ENCODE measurements around the gene CNOT3.
"Not testable (repeated sequence)": the region's sequence is repeated elsewhere in the genome, so short reads cannot be mapped to it uniquely, and the experiment has no call there.

CNOT3 gene

DNA sequence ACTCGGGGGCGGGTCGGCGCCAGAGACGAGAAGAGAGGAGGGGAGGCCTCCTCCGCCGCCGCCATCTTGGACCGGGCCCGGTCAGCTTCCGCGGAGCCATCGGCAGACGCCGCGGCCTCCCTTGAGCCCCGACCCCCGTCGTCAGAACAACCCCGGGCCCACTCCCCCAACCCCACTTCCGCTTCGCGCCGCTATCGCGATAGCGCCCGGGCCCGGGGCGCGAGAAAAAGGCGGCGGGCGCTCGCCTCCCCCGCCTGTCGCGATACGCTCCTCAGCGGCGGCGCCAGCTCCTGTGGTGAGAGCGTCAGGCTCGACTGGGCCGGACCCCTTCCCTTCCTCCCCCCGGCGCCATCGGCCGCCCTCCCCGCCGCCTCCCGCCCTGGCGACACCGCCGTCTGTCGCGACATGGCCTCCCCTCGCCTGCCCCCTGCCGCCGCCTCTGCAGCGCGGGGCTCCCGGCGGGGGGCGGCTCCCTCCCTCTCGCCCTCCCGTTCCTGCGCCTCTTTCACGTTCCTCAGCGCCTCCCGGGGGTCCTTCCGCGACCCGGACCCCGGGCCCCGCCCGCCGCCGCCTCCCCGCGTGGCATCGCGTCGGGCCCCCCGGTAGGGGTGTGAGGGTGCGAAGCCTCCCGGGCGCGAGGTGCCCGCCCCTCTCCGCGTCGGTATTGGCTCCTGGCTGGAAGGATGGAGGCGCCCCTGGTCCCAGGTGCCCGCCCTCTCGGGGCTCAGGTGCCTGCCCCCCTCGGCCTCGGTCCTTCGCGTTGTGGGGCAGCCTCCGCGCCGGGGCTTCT is at the start of gene CNOT3:
Gene CNOT3 (plus strand): TSS at position 64 of the 790 bp plus-strand sequence. CDS start 5,217 bp downstream, outside the sequence.
- peak; percentile 10 for DNase-seq

DNA sequence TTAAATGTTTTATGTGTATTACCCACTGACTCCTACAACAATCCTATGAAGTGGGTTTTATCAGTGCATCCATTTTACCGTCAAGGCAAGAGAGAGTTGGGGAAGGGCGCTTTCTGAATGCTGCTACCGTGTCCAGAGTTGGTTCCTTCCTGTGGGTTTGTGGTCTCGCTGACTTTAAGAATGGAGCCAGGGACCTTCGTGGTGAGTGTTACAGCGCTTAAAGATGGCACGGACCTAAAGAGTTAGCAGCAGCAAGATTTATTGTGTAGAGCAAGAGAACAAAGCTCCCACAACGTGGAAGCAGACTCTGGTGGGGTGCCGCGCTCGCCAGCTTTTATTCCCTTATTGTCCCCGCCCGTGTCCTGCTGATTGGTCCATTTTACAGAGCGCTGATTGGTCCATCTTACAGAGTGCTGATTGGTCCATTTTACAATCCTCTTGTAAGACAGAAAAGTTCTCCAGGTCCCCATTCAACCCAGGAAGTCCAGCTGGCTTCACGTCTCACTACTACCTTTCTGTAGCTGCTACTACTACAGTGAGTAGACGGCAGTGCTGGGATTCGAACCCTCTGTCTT is 43.0 kb upstream of the CNOT3 start:
- DNase-seq, result no peak

DNA sequence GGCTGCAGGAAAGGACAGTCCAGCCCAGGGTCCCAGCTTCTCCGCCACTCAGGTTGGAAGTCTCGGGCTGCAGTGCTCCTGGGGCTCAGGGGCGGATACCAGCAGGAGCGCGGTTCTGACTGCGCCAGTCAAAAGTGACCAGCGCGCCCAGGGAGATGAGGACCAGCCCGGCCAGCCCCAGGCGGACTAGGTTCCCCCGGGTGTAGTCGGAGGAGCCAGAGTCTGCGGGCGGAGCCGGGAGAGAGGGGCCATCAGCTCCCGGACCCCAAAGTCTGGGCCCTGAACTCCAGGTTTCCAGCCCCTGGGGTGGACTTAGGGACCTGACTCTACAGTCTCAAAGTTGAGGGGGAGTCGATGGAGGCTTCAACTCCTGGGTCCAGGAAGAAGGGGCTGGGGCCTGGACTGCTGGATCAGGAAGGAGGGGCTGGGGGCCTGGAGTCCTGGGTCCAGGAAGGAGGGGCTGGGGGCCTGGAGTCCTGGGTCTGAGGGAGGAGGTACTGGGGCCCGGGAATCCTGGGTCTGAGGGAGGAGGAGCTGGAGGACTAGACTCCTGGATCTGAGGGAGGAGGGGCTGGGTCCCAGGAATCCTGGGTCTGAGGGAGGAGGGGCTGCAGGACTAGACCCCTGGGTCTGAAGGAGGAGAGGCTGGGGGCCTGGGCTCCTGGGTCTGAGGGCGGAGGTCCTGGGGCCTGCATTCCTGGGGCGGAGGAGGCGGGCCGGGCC is 42.3 kb upstream of the CNOT3 start:
- DNase-seq, result no peak

DNA sequence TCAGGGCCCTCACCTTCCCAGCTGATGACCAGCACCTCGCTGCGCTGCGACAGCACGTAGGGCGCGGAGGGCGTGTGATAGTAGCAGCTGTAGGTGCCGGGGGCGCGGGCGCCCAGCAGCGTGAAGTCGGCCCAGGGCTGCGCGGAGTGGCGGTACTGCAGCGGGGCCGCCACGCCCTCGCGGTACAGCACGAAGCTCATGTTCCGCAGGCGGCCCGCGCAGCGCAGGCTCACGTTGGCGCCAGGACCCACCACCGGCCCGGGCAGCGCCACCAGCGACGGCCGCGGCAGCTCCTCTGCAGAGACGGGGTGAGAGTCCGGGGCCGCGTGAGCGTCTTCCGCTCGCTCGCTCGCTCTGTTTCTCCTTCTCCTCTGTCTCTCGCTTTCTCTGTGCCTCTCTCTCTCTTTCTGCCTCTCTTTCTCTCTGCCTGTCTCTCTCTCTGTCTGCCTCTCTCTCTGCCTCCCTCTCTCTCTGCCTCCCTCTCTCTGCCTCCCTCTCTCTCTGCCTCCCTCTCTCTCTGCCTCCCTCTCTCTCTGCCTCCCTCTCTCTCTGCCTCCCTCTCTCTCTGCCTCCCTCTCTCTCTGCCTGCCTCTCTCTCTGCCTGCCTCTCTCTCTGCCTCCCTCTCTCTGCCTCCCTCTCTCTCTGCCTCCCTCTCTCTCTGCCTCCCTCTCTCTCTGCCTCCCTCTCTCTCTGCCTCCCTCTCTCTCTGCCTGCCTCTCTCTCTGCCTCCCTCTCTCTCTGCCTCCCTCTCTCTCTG is 41.5 kb upstream of the CNOT3 start:
- DNase-seq, result peak; percentile 73

DNA sequence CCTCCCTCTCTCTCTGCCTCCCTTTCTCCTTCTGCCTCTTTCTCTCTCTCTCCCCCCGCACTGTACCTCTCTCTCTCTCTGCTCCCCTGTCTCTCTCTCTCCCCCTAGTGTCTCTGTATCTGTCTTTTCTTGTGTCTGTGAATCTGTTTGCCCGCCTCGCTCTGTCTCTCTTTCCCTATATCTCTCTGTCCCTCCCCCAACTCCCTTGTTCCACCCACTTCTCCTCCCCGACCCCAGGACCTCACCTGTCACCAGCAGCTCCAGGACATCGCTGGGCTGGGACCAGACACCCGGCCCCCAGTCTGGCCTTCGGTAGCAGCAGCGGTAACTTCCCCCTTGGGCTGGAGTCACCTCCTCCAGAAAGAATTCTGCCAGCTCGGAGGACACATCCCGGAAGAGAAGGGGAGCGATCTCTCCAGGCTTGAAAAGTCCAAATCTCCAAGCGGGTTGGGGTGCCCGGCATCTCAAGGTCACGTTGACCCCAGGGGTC is 40.9 kb upstream of the CNOT3 start:
- no peak for DNase-seq

DNA sequence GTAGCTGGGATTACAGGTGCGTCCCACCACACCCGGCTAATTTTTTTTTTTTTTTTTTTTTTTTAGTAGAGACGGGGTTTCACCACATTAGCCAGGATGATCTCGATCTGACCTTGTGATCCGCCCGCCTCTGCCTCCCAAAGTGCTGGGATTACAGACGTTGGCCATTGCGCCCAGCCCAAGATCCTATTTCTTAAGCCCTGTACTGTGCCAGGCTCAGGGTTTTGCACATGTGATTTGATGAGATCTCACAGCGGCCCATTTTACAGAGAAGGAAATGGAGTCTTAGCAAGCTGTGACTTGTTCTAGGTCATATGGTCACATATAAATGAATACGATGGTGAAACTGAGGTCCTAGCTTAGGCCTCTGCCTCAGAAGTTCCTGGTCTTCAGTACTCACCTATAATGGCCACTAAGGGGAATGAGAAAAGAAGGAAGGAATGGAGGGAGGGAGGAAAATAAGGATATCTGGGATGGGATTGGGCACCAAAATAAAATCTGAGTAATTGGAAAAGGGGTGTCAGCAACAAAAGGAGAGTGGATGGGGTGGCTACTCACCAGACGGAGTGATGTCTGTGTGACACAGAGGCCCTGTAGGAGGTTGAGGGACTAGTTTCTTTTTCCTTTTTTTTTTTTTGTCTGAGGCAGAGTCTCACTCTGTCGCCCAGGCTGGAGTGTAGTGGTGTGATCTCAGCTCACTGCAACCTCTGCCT is 38.2 kb upstream of the CNOT3 start:
- no peak for DNase-seq

DNA sequence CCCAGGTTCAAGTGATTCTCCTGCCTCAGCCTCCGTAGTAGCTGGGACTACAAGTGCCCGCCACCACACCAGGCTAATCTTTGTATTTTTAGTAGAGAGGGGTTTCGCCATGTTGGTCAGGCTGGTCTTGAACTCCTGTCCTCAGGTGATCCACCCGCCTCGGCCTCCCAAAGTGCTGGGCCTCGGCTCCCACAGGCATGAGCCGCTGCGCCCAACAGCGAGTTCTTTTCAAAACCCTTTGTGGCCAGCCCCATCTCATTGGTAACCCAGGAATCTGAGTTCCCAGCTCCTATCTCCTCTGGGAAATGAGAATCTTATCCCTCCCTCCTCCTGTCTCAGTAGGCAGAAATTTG is 37.7 kb upstream of the CNOT3 start:
- not testable (repeated sequence) for DNase-seq

DNA sequence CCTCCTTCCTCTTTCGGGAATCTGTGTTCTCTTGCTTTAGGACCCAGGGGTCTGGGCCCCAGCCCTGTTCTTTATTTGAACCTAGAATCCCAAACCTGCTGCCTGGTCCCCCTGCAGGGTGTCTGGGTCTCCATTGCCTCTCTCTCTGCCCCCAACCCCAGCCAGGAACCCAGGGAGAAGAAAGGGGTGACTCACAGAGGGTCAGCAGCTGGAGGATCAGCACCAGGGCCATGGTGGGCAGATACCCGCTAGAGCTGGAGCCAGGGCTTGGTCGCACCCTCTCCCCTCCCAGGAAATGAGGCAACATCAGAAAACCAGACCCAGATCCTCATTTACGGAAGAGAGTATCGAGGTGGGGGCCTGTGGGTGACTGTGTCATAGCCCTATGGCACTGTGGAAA is 37.0 kb upstream of the CNOT3 start, which contains the start of gene OSCAR:
Gene OSCAR (minus strand): TSS at position 243 of the 400 bp plus-strand sequence. CDS start 11 bp downstream, at position 232.
- DNase-seq, result no peak

DNA sequence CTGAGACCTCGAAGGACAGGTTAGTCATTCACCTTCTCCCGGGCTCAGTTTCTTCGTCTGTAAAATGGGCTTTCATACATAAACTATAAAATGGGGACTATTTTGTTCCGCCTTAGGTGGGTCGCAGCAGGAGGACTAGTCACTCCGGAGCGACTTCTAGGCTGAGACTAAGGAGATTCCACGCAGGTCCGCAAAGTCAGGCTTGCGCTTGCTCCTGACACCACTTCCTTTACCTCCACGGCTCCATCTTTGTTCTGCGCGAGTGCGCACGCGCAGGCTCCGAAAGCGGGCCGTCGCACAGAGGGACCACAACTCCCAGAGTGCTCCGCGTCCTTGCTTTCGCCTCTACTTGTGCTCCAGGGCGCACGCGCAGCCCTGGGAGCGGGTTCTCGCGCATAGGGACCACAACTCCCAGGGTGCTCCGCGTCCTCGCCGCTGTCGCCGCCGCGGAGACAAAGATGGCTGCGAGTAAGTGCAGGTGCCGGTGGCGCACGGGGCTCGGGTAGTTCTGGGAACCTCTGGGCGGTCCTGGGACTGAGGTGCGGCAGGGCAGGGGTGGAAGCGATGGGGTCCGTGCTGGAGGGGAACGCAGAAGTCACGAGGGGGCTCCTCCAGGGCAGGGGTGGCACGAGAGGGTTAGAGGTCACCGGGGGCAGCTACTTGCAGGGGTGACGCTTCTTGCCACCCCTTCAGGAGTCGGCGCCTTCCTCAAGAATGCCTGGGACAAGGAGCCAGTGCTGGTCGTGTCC is 35.0 kb upstream of the CNOT3 start, which contains the start of gene NDUFA3:
Gene NDUFA3 (plus strand): TSS at position 435 of the 749 bp plus-strand sequence. CDS start 24 bp downstream, at position 459.
- peak; percentile 96 for DNase-seq

DNA sequence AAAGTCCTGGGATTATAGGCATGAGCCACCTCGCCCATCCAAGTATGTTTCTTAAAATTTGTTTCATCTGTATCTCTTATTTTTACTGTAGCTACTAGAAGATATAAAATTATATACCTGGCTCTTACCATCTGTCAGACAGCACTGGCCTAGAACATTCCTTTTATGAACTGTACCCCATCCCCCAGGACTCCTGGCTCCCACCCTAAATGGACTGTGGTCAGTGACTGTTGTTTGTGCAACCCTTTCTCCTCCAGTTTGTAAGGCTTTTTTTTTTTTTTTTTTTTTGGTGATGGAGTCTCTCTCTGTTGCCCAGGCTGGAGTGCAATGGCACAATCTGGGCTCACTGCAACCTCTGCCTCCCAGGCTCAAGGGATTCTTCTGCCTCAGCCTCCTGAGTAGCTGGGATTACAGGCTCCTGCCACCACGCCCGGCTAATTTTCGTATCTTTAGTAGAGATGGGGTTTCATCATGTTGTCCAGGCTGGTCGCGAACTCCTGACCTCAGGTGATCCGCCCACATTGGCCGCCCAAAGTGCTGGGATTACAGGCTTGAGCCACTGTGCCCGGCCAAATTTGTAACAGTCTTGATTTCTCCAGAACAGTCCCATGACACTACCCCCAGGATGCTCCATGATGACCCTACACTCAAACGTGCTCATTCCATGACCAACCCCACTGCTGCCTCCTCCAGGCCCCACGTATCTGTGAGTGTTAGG is 32.4 kb upstream of the CNOT3 start:
- DNase-seq, result no peak

DNA sequence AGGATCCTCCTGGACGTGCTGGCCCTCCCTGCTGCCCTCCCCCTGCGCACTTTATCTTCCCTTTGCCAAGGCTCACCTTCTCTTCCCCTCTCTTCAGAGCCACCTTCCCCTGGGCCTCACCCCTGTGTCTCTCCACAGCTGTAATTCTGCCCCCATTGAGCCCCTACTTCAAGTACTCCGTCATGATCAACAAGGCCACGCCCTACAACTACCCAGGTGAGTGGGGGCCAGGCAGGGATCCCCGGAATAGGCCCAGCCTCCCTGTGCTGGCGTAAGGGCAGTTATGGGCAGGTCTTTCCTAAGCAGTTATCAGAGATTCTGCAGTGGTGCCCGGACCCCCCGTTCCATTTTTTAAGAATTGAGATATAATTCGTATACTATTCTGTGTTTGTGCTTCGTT is 31.8 kb upstream of the CNOT3 start:
- no peak for DNase-seq

DNA sequence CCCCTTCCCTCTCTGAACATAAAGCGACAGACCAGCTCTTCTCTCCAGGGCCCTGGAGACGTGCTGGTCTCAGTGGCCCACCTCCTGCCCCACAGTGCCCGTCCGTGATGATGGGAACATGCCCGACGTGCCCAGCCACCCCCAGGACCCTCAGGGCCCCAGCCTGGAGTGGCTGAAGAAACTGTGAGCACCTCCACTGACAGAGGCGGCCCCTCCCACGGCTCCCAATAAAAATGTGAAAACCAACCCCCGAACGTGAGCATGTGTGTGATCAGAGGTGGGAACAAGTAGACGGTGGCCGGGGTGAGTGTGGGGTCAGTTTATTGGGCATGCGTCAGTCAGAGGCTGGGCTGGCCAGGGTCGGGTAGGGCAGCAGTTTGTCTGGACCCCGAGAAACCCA is 30.8 kb upstream of the CNOT3 start:
- DNase-seq, result no peak

DNA sequence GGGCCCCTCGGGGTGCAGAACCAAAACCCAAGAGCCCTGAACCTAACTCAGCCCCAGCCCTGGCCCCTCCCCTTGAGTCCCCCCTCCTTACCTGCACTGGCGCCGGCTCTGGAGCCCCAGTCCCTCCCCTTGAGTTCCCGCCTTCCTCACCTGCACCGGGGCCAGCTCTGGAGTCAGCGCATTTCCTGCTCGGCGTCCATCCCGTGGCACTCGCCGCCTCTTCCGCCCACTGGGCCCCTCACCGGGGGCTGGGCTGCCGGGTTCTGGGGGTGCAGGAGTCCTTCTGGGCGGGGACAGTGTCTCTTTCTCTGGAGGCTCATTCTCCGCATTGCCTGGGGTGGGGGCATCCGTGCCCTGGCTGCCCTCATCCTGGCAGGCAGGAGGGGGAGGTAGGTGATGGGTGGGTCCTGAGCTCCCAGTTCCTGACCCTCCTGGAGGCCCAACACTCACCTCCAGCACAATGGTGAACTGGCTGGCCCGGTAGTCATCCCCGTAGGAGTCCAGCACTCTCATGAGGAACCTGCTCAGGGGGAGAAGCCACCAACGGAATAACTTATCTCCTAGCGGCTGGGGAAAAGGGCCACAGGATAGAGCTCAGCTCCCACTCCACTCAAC is 29.6 kb upstream of the CNOT3 start:
- no peak for DNase-seq

DNA sequence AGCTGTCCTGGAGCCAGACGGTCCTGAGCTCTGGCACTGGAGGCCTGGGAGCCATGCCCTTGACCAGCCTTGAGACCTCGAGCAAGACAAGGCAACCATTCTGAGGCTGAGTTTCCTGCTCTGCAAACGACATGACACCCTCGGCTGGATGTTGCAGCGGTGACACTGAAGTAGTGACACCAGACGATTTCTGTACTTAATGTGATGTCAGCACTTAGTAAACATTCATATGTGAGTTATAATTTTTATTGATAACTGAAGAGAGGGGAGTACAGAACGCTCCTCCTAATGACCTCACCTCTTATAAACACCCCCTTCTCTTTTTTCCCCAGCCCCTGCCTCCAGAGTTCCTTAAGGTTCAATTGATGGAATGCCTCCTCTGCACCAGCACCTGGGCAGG is 29.1 kb upstream of the CNOT3 start:
- DNase-seq, result no peak

DNA sequence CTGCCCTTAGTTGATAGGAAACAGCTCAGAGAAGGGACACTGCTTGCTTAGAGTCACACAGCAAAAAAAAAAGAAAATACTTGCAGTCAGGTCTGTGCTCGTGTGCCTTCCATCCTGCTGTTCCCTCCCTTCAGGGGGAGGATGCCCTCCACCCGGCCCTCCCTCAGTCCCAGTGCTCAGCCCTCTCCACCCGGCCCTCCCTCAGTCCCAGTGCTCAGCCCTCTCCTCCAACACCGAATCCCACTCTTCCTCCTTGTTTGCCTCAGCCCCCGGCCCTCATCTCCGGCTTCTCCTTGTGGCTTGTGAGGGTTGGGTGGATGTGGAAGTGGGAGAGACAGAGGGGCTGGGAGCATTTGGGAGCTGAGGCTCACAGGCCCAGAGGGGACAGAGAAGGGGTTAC is 27.9 kb upstream of the CNOT3 start:
- no peak for DNase-seq

DNA sequence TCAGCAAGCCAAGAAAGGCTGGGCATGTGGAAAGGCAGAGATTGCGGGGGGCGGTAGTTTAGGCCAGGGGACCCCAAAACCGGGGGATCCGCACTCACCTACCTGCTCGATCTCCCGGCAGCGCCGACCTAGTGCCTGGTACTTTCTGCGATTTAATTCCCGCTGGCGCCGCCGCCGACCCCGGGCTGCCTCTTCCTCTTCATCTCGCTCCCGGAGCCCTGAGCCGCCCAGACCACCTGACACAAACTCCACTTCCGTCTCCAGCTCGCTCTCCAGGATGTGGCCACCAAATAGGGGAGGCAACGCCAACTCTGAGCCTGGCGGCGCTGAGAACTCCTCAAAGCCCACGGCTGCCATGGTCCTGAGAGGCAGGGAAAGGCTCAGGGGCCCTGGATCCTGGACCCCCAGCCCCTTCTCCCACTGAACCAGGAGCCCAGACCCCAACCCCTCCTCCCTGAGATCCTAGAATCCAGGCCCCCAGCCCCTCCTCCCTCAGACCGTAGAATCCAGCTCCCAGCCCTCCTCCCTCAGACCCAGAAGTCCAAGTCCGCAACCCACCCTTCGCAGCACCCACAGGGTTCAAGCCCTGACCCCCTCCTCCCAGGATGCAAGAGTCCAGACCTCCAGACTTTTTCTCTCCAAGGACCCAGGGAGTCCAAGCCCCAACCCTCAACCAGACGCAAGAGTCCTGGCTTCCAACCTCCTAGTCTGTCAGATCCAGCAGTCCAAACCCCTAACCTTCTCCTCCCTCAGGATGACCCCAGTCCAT is 23.0 kb upstream of the CNOT3 start:
- DNase-seq, result no peak

DNA sequence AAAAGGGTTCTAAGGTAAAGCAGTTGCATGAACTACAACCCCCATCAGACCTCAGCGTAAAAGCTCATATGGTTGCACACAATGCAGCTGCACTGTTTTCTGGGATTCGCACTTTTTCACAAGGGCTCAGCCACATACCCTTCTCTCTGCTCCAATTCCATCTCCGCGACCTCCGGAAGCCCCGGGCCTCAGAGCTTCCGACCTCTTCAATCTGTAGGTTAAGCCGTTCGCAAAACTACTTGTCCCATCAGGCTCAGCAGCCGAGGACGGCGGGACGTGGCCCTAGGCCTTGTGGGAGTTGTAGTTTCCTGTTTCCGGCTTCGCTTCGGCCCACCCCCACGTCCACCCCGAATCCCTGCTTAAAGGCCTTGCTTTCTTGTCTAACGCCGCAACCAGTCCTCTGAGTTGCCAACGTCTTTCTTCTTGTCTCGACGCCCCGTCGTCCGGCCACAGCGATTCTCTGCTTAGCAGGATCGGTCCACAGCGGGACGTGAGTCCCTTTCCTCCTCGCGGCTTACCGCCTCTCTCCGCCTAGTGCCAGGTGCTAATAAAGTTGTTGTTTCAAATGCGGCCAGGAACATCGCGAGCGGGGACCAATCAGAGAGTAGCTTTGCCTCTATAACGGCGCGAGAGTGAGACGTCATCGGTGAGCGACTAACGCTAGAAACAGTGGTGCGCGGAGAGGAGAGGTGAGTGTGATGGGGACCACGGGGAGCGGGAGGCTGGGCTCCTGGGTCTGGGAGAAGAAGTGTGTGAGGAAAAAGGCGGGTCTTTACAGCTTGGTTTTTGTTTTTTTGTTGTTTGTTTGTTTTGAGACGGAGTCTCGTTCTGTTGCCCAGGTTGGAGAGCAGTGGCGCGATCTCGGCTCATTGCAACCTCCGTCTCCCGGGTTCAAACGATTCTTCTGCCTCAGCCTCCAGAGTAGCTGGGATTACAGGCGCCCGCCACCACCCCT is 22.2 kb upstream of the CNOT3 start, which contains the start of the genes PRPF31 and TFPT:
Gene PRPF31 (plus strand): TSS at position 646 of the 955 bp plus-strand sequence. CDS start 2,525 bp downstream, outside the sequence.
Gene TFPT (minus strand): TSS at position 549 of the 955 bp plus-strand sequence. CDS start 388 bp downstream, at position 161.
- peak; percentile 100 for DNase-seq

DNA sequence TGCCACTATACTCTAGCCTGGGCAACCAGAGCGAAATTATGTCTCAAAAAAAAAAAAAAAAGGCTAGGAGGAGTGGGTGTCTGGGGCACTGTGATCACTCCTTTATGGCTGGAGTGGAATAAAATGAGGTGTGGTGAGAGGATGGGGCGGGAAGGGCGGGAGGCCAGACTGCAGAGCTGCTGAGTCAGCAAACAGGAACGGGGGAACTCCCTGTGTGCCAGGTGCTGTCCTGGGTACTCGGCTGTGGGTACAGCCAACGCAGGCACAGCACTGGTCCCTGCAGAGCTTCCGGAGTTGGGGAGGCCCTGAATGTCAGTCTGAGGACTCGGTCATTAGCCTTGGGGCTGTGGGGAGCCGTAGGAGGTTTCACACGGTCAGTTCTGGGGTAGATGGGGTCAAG is 16.3 kb upstream of the CNOT3 start:
- no peak for DNase-seq

Data from retina (tissue), 1 donor.